ENCODE results near the gene TP53I11. TPM values are rescaled to one million over a fixed set of nuclear protein-coding genes. Genes with fewer than 3 reads are reported as not detected.

TP53I11 gene
- total and polyA plus RNA-seq, 2 donors (not counting 3 experiments of a cell fraction or from before 2014, with no cell fraction given): 31.5 to 79.4 TPM

DNA sequence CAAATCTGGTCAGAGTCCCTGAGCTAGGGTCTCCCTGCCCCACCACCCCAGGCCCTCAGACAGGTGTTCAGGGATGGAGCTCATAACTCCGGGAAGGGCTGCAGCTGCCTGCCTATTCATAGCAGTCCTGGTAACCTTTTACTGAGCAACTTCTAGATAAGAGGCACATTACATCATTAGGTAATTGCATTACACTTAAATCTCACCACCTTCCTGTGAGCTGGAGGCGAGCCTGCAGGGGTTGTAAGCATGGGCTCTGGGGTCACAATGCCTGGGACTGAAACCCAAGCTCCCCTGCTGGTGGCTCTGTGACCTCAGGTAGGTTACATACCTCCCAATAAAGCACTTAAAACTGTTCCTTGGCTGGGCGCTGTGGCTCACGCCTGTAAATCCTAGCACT is 22.5 kb downstream of the TP53I11 start:
- intact Hi-C loops (cut with micrococcal nuclease): no loop called here
- H4K20me1 ChIP-seq (replicated peaks; ENCODE audit: control insufficient read depth, extremely low read depth, insufficient read depth, low read length): no peaks in the 10 kb centered on the region
- DNase-seq (ENCODE audit: low read depth, low spot score) (no peak), FAIRE-seq (no peak)
- H3K79me2 ChIP-seq (ENCODE audit: control insufficient read depth, insufficient read depth, low read length): no peaks in the 10 kb centered on the region
- H3K36me3 ChIP-seq (ENCODE audit: control insufficient read depth in 2 of 2, extremely low read depth in 1 of 2, insufficient read depth in 2 of 2, low read length in 2 of 2): peaks cover 0 to 4% of the 10 kb centered on the region in 2 experiments
- POLR2A ChIA-PET: no interaction called here
- no TSS peak for BruUV-seq (replicated peaks)
- H3K9ac ChIP-seq (replicated peaks; ENCODE audit: extremely low read depth, insufficient read depth, low read length): no peak overlapping the region
- no peaks in the 10 kb centered on the region for H3K4me1 ChIP-seq (ENCODE audit: control insufficient read depth, extremely low read depth, insufficient read depth, low read length)
- no peak overlapping the region for H3K27ac ChIP-seq (ENCODE audit: insufficient read depth, low read depth, low read length)
- H3K4me3 ChIP-seq (replicated peaks in 1 of 3; ENCODE audit: insufficient read depth in 1 of 3, low read depth in 1 of 3, low read length in 3 of 3): no peak overlapping the region
- no peaks in the 10 kb centered on the region for H3K27me3 ChIP-seq (ENCODE audit: control insufficient read depth in 2 of 2, insufficient read depth in 2 of 2, low read length in 2 of 2)
- no peak overlapping the region for H3K4me2 ChIP-seq (ENCODE audit: insufficient read depth, low read length)
- no peaks in the 10 kb centered on the region for H3K9me3 ChIP-seq (replicated peaks; ENCODE audit: control insufficient read depth, insufficient read depth, low read length)
- TF ChIP-seq FOS (IDR thresholded peaks at IDR 0.05; ENCODE audit: borderline replicate concordance, insufficient read depth, low read length) (no peak), POLR2A (IDR thresholded peaks at IDR 0.05; ENCODE audit: low read depth, low read length) (no peak), MYC (IDR thresholded peaks at IDR 0.05; ENCODE audit: low read depth, low read length) (no peak), GATA2 (IDR thresholded peaks at IDR 0.05; ENCODE audit: insufficient read depth, insufficient read length, low read depth, low read length) (no peak), EZH2 (IDR thresholded peaks at IDR 0.05; ENCODE audit: borderline replicate concordance, low read depth, low read length, severe bottlenecking) (no peak), POLR2AphosphoS5 (IDR thresholded peaks at IDR 0.05; ENCODE audit: insufficient read depth, low read depth, low read length) (no peak), CTCF (IDR thresholded peaks at IDR 0.05; ENCODE audit: extremely low read depth in 1 of 2, insufficient read depth in 1 of 2, low read depth in 1 of 2, low read length in 2 of 2) (no peak), JUN (IDR thresholded peaks at IDR 0.05; ENCODE audit: borderline replicate concordance, insufficient read depth, insufficient read length, low read depth) (no peak)
- TF ChIP-seq, protein P1, sequence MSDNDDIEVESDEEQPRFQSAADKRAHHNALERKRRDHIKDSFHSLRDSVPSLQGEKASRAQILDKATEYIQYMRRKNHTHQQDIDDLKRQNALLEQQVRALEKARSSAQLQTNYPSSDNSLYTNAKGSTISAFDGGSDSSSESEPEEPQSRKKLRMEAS (IDR thresholded peaks at IDR 0.05; ENCODE audit: insufficient read depth, insufficient read length): no peak
- dilution Hi-C loops (cut with MboI; ENCODE audit: extremely low pct_ligation_motif_present, low sequenced_read_pairs): no loop called here
- H3K9me1 ChIP-seq (replicated peaks; ENCODE audit: control insufficient read depth, extremely low read depth, insufficient read depth, low read length): no peaks in the 10 kb centered on the region
- CTCF ChIA-PET: interaction anchor here (1.1 to 24.5 kb wide), 7 partner anchors 9 to 311 kb away, joined by 3 to 1618 read pairs (median 9); partner anchors contain the start of gene TSPAN18
- no peak overlapping the region for H2AFZ ChIP-seq (ENCODE audit: low read depth, low read length)

All from endothelial cell of umbilical vein (primary cell).